A549 (cell line): ENCODE measurements around the gene PPP1R3C.

Experiments used
- EP300 ChIP-seq, 2 experiments: fragments of >200 bp; sonication (Bioruptor Twin); formaldehyde crosslinking; IDR thresholded peaks; 2 replicates in 1 of 2; 3 replicates in 1 of 2; pipeline ENCODE4 v1.6.1; 2016 to 2017
- GATA3 ChIP-seq: IDR thresholded peaks from 2 replicates; pipeline ENCODE4 v1.6.1; 2012; ENCODE audit warnings: borderline replicate concordance
- MAZ ChIP-seq: fragments of 150-350 bp; IDR thresholded peaks from 2 replicates; pipeline ENCODE4 v1.6.1; 2014; ENCODE audit warnings: antibody characterized with exemption, low read depth, low read length, borderline replicate concordance
- POLR2A ChIP-seq: IDR thresholded peaks from 2 replicates; pipeline ENCODE4 v1.6.1; 2012; ENCODE audit warnings: mild to moderate bottlenecking, low read length
- RAD21 ChIP-seq, 2 experiments: fragments of >200 bp in 1 of 2; sonication (Bioruptor Twin) in 1 of 2; formaldehyde crosslinking in 1 of 2; IDR thresholded peaks in 1 of 2; conservative IDR thresholded peaks in 1 of 2; 2 replicates in 1 of 2; 3 replicates in 1 of 2; pipeline ENCODE4 v1.6.1; 2012 to 2018; ENCODE audit warnings: inconsistent platforms in 1 of 2
- SREBF2 ChIP-seq: fragments of 450-650 bp; IDR thresholded peaks from 2 replicates; pipeline ENCODE4 v1.6.1; 2014; ENCODE audit warnings: mild to moderate bottlenecking, moderate library complexity
- ZFP36 ChIP-seq: fragments of 450-650 bp; IDR thresholded peaks from 2 replicates; pipeline ENCODE4 v1.6.1; 2014; ENCODE audit warnings: borderline replicate concordance; ENCODE audit not compliant: partially characterized antibody
- ZSCAN20 ChIP-seq: fragments of 250-450 bp; sonication (Bioruptor Pico); IDR thresholded peaks from 2 replicates; pipeline ENCODE4 v1.8.0; 2022; ENCODE audit warnings: mild to moderate bottlenecking, moderate library complexity
- TF ChIP-seq, protein P1 (sequence below): fragments of >200 bp; sonication (Bioruptor Twin); formaldehyde crosslinking; IDR thresholded peaks from 3 replicates; pipeline ENCODE4 v1.5.1; 2016
- TF ChIP-seq, protein P2 (sequence below): IDR thresholded peaks from 2 replicates; pipeline ENCODE4 v1.6.1; 2012; ENCODE audit warnings: low read depth, borderline replicate concordance

GRCh38 chr10:91590142-91590903 is 42.5 kb downstream of the PPP1R3C start:
- TF ChIP-seq, protein P1, sequence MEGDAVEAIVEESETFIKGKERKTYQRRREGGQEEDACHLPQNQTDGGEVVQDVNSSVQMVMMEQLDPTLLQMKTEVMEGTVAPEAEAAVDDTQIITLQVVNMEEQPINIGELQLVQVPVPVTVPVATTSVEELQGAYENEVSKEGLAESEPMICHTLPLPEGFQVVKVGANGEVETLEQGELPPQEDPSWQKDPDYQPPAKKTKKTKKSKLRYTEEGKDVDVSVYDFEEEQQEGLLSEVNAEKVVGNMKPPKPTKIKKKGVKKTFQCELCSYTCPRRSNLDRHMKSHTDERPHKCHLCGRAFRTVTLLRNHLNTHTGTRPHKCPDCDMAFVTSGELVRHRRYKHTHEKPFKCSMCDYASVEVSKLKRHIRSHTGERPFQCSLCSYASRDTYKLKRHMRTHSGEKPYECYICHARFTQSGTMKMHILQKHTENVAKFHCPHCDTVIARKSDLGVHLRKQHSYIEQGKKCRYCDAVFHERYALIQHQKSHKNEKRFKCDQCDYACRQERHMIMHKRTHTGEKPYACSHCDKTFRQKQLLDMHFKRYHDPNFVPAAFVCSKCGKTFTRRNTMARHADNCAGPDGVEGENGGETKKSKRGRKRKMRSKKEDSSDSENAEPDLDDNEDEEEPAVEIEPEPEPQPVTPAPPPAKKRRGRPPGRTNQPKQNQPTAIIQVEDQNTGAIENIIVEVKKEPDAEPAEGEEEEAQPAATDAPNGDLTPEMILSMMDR, result no peak
- TF ChIP-seq RAD21 (conservative IDR thresholded peaks at IDR 0.05 in 1 of 2, IDR thresholded peaks at IDR 0.05 in 1 of 2) (peak; percentile 24 to 38; a peak in 3 of 5 replicates), POLR2A (no peak), SREBF2 (no peak), EP300 (IDR thresholded peaks at IDR 0.05) (peak in 1 of 2 experiments; percentile 76; a peak in 3 of 5 replicates), ZSCAN20 (CRISPR knock-in tag) (no peak), ZFP36 (no peak), MAZ (no peak), GATA3 (peak; percentile 89)
- TF ChIP-seq, protein P2, sequence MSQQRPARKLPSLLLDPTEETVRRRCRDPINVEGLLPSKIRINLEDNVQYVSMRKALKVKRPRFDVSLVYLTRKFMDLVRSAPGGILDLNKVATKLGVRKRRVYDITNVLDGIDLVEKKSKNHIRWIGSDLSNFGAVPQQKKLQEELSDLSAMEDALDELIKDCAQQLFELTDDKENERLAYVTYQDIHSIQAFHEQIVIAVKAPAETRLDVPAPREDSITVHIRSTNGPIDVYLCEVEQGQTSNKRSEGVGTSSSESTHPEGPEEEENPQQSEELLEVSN, result no peak; the same call in 1 of the 2 replicates
